GM21515 (cell line): ENCODE measurements around the gene MBNL2.
A peak's percentile ranks its signal among the peaks of the same experiment; 100 is the strongest.

Experiments used
- ATAC-seq: cut with Tn5 transposase; IDR thresholded peaks from one replicate; pipeline ENCODE4 v1.9.1; 2021; ENCODE audit not compliant: unreplicated experiment

Gene MBNL2

GRCh38 chr13:97435323-97435722 lies 213.2 kb downstream of the MBNL2 start:
- no peak for ATAC-seq

GRCh38 chr13:97435794-97436193 lies 213.7 kb downstream of the MBNL2 start:
- ATAC-seq: no peak

GRCh38 chr13:97436845-97437244 lies 214.7 kb downstream of the MBNL2 start:
- no peak for ATAC-seq

GRCh38 chr13:97437729-97438128 lies 215.6 kb downstream of the MBNL2 start:
- no peak for ATAC-seq

- no peak for ATAC-seq
Observed at GRCh38 chr13:97438856-97439595, 216.9 kb downstream of the MBNL2 start.

GRCh38 chr13:97440598-97441170 lies 218.6 kb downstream of the MBNL2 start:
- no peak for ATAC-seq

- ATAC-seq: peak; percentile 36
Observed at GRCh38 chr13:97441368-97441767, 219.2 kb downstream of the MBNL2 start.
